Measurements from ENCODE around the gene CPA2. TPM values are rescaled to one million over a fixed set of nuclear protein-coding genes. Genes with fewer than 3 reads are reported as not detected.
"Not testable (repeated sequence)": the region's sequence is repeated elsewhere in the genome, so short reads cannot be mapped to it uniquely, and the experiment has no call there.

CPA2 gene
- total RNA-seq, 5 donors from 2014 or later (not counting 1 experiment from before 2014, with no cell fraction given), result 1.7 to 3.1 (median 2.2) TPM; not detected in 2

DNA sequence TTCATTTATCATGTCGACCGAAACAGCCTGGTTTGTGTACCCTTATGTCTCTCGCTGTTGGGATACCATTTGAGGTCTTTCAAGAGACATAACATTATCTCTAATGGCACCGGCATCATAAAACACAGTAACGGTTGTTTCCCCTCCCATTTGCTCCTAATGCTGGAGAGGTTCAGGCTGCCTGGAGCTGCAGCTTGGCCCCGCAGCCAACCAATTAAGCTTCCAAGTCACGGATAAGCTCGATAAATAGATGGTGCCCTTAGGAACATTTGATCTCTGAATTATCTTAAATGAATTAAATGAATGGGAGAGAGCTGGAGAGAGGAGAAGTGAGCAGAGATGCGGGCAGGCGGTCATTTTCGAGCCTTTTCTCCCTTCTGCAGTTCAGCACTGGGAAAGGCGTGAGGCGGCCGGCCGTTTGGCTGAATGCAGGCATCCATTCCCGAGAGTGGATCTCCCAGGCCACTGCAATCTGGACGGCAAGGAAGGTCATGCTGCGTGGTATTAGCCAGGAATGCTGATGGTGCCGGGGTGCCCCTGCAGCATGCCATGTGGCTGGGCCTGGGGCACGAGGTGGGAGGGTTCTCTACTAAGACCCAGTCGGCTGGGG lies 38.9 kb downstream of the CPA2 start:
- H3K27ac Mint-ChIP-seq, result no peak overlapping the region
- no peaks in the 10 kb centered on the region for H3K9me3 Mint-ChIP-seq
- no peak for ATAC-seq (replicated peaks in 1 of 4)
- Histone ChIP-seq H3K27me3 (replicated peaks in 1 of 2; ENCODE audit: control insufficient read depth in 2 of 2, extremely low read depth in 1 of 2, insufficient read depth in 2 of 2, low read length in 1 of 2) (peaks cover 0 to 15% of the 10 kb centered on the region in 2 experiments), H3K4me1 (ENCODE audit: control insufficient read depth in 1 of 2, extremely low read depth in 1 of 2, insufficient read depth in 2 of 2, low read length in 2 of 2) (no peaks in the 10 kb centered on the region), H3K9me3 (no peaks in the 10 kb centered on the region), H3K27ac (ENCODE audit: low read length) (no peak overlapping the region), H3K36me3 (ENCODE audit: control insufficient read depth in 2 of 2, extremely low read depth in 1 of 2, insufficient read depth in 1 of 2, low read length in 1 of 2) (no peaks in the 10 kb centered on the region), H3K4me3 (ENCODE audit: control insufficient read depth in 1 of 2, extremely low read depth in 1 of 2, low read length in 1 of 2) (no peak overlapping the region)
- 86% methylated on average over 15 of the region's 21 CpGs for WGBS (ENCODE audit: insufficient coverage)
- no peaks in the 10 kb centered on the region for H3K36me3 Mint-ChIP-seq
- CTCF ChIA-PET, result no interaction called here
- no peak overlapping the region for H3K4me3 Mint-ChIP-seq
- peaks cover 0 to 10% of the 10 kb centered on the region in 2 donors for H3K27me3 Mint-ChIP-seq
- POLR2A ChIA-PET, result no interaction called here
- peaks cover 0 to 4% (median 0%) of the 10 kb centered on the region in 3 donors for H3K4me1 Mint-ChIP-seq
- DNase-seq, result no peak

DNA sequence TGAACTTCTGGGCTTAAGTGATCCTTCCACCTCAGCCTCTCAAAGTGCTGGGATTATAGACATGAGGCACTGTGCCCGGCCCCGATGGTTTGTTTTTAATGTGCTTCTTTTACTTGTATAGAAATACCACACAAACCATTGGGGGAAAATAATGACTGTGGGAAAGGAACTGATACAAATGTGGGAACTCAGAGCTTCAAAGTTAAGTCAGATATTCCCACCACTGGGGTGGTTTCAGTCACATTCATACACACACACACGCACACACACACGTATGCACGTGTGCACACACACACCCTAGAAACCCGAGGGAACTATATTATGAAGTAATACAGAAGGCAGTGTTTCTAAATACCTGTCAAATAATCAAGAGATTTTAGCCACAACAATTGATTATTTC lies 43.3 kb downstream of the CPA2 start:
- Mint-ChIP-seq H3K27me3 (no peaks in the 10 kb centered on the region), H3K4me3 (no peak overlapping the region), H3K9me3 (no peaks in the 10 kb centered on the region), H3K36me3 (no peaks in the 10 kb centered on the region), H3K4me1 (no peaks in the 10 kb centered on the region), H3K27ac (no peak overlapping the region)
- no peaks in the 10 kb centered on the region for H3K9me3 ChIP-seq
- WGBS (ENCODE audit: insufficient coverage), result no CpG with 5 or more reads among the region's 6 CpGs
- H3K4me3 ChIP-seq (ENCODE audit: control insufficient read depth in 1 of 2, extremely low read depth in 1 of 2, low read length in 1 of 2), result no peak overlapping the region
- H3K4me1 ChIP-seq (ENCODE audit: control insufficient read depth in 1 of 2, extremely low read depth in 1 of 2, insufficient read depth in 2 of 2, low read length in 2 of 2), result no peaks in the 10 kb centered on the region
- ATAC-seq (replicated peaks in 1 of 4) (no peak), DNase-seq (no peak)
- H3K27me3 ChIP-seq (replicated peaks in 1 of 2; ENCODE audit: control insufficient read depth in 2 of 2, extremely low read depth in 1 of 2, insufficient read depth in 2 of 2, low read length in 1 of 2), result peaks cover 0 to 12% of the 10 kb centered on the region in 2 experiments
- POLR2A ChIA-PET, result no interaction called here
- no peak overlapping the region for H3K27ac ChIP-seq (ENCODE audit: low read length)
- CTCF ChIA-PET, result no interaction called here
- H3K36me3 ChIP-seq (ENCODE audit: control insufficient read depth in 2 of 2, extremely low read depth in 1 of 2, insufficient read depth in 1 of 2, low read length in 1 of 2), result no peaks in the 10 kb centered on the region

DNA sequence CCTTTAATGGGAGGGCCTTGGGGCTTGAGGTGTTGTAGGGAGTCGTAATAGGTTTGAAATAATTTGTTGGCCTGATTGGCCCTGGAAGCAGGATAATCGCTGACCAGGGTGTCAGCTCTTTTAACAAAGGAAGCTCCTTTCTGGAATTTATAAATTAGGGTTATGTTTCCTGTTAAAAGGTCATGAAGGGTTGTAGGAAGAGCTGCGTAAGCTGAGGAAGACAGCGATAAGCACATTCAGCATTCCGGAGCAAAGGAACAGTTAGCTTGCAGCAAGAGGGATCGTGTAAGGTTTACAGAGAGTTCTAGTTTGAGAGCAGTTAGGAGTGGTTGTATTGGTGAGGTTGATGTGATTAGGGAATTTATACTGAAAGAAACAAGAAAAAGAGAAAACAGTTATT lies 47.6 kb downstream of the CPA2 start:
- 95% methylated on average over 6 of the region's 6 CpGs for WGBS (ENCODE audit: insufficient coverage)
- CTCF ChIA-PET, result no interaction called here

DNA sequence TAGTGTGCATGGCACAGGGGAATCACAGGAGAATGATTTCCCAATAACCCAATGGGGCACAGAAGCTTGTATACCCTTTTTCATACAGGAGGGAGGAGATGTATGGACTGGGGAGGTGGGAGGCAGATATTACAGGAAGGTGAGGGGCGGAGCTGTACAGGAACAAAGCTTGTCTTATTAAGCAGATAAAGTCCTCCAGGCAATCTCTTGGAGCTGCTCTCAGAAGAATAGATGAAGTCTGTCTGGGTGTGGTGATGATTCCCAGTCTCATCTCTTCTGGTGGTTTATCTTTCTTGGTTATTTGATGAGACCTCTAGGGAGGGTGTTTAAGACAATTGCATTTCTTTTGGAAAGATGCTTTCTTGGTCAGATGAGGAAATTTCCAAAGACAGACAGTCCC lies 52.9 kb downstream of the CPA2 start:
- Mint-ChIP-seq H3K4me1 (no peaks in the 10 kb centered on the region), H3K27ac (no peak overlapping the region), H3K36me3 (no peaks in the 10 kb centered on the region), H3K27me3 (no peaks in the 10 kb centered on the region), H3K9me3 (no peaks in the 10 kb centered on the region), H3K4me3 (no peak overlapping the region)
- Histone ChIP-seq H3K36me3 (ENCODE audit: control insufficient read depth in 2 of 2, extremely low read depth in 1 of 2, insufficient read depth in 1 of 2, low read length in 1 of 2) (no peaks in the 10 kb centered on the region), H3K27me3 (replicated peaks in 1 of 2; ENCODE audit: control insufficient read depth in 2 of 2, extremely low read depth in 1 of 2, insufficient read depth in 2 of 2, low read length in 1 of 2) (no peaks in the 10 kb centered on the region), H3K4me1 (ENCODE audit: control insufficient read depth in 1 of 2, extremely low read depth in 1 of 2, insufficient read depth in 2 of 2, low read length in 2 of 2) (no peaks in the 10 kb centered on the region), H3K4me3 (ENCODE audit: control insufficient read depth in 1 of 2, extremely low read depth in 1 of 2, low read length in 1 of 2) (no peak overlapping the region), H3K27ac (ENCODE audit: low read length) (no peak overlapping the region), H3K9me3 (no peaks in the 10 kb centered on the region)
- WGBS (ENCODE audit: insufficient coverage), result 100% methylated on average over 1 of the region's 1 CpG
- DNase-seq (no peak), ATAC-seq (replicated peaks in 1 of 4) (no peak)
- CTCF ChIA-PET, result no interaction called here
- POLR2A ChIA-PET, result no interaction called here

More for the DNA sequence above, 47.6 kb downstream of the CPA2 start:
- no peak for ATAC-seq (replicated peaks in 1 of 4)
- H3K9me3 Mint-ChIP-seq, result no peaks in the 10 kb centered on the region
- Histone ChIP-seq H3K4me1 (ENCODE audit: control insufficient read depth in 1 of 2, extremely low read depth in 1 of 2, insufficient read depth in 2 of 2, low read length in 2 of 2) (no peaks in the 10 kb centered on the region), H3K9me3 (no peaks in the 10 kb centered on the region), H3K27me3 (replicated peaks in 1 of 2; ENCODE audit: control insufficient read depth in 2 of 2, extremely low read depth in 1 of 2, insufficient read depth in 2 of 2, low read length in 1 of 2) (peaks cover 0 to 6% of the 10 kb centered on the region in 2 experiments), H3K36me3 (ENCODE audit: control insufficient read depth in 2 of 2, extremely low read depth in 1 of 2, insufficient read depth in 1 of 2, low read length in 1 of 2) (no peaks in the 10 kb centered on the region), H3K27ac (ENCODE audit: low read length) (no peak overlapping the region), H3K4me3 (ENCODE audit: control insufficient read depth in 1 of 2, extremely low read depth in 1 of 2, low read length in 1 of 2) (no peak overlapping the region)
- no peaks in the 10 kb centered on the region for H3K36me3 Mint-ChIP-seq
- DNase-seq, result no peak
- H3K27me3 Mint-ChIP-seq, result no peaks in the 10 kb centered on the region
- H3K4me3 Mint-ChIP-seq, result no peak overlapping the region
- H3K4me1 Mint-ChIP-seq, result no peaks in the 10 kb centered on the region
- POLR2A ChIA-PET, result interaction anchor here in 1 of 2 donors (0.6 kb wide), 1 partner anchor 30 kb away, joined by 4 read pairs; the partner anchor contains the start of gene CPA5
- no peak overlapping the region for H3K27ac Mint-ChIP-seq

GRCh38 chr7:130321542-130322229 lies 55.0 kb downstream of the CPA2 start:
- H3K9me3 ChIP-seq; H3K27me3 Mint-ChIP-seq; H3K36me3 Mint-ChIP-seq; ATAC-seq (replicated peaks in 1 of 4); H3K4me1 ChIP-seq (ENCODE audit: control insufficient read depth in 1 of 2, extremely low read depth in 1 of 2, insufficient read depth in 2 of 2, low read length in 2 of 2); H3K4me3 ChIP-seq (ENCODE audit: control insufficient read depth in 1 of 2, extremely low read depth in 1 of 2, low read length in 1 of 2); CTCF ChIA-PET; DNase-seq; H3K27me3 ChIP-seq (replicated peaks in 1 of 2; ENCODE audit: control insufficient read depth in 2 of 2, extremely low read depth in 1 of 2, insufficient read depth in 2 of 2, low read length in 1 of 2); H3K4me1 Mint-ChIP-seq; H3K36me3 ChIP-seq (ENCODE audit: control insufficient read depth in 2 of 2, extremely low read depth in 1 of 2, insufficient read depth in 1 of 2, low read length in 1 of 2); H3K27ac Mint-ChIP-seq; H3K27ac ChIP-seq (ENCODE audit: low read length); H3K9me3 Mint-ChIP-seq; H3K4me3 Mint-ChIP-seq: not testable (repeated sequence)
- POLR2A ChIA-PET, result interaction anchor here in 1 of 2 donors (0.6 kb wide), 2 partner anchors 19 to 1296 kb away, joined by 3 to 11 read pairs; no protein-coding TSS in a partner anchor
- no CpG with 5 or more reads among the region's 3 CpGs for WGBS (ENCODE audit: insufficient coverage)

GRCh38 chr7:130322615-130323014 lies 56.0 kb downstream of the CPA2 start:
- Histone ChIP-seq H3K9me3 (no peaks in the 10 kb centered on the region), H3K4me3 (ENCODE audit: control insufficient read depth in 1 of 2, extremely low read depth in 1 of 2, low read length in 1 of 2) (no peak overlapping the region), H3K36me3 (ENCODE audit: control insufficient read depth in 2 of 2, extremely low read depth in 1 of 2, insufficient read depth in 1 of 2, low read length in 1 of 2) (no peaks in the 10 kb centered on the region), H3K27ac (ENCODE audit: low read length) (no peak overlapping the region), H3K4me1 (ENCODE audit: control insufficient read depth in 1 of 2, extremely low read depth in 1 of 2, insufficient read depth in 2 of 2, low read length in 2 of 2) (no peaks in the 10 kb centered on the region), H3K27me3 (replicated peaks in 1 of 2; ENCODE audit: control insufficient read depth in 2 of 2, extremely low read depth in 1 of 2, insufficient read depth in 2 of 2, low read length in 1 of 2) (no peaks in the 10 kb centered on the region)
- no peaks in the 10 kb centered on the region for H3K36me3 Mint-ChIP-seq
- WGBS (ENCODE audit: insufficient coverage), result 92% methylated on average over 6 of the region's 7 CpGs
- POLR2A ChIA-PET, result no interaction called here
- ATAC-seq (replicated peaks in 1 of 4) (no peak), DNase-seq (no peak)
- no peaks in the 10 kb centered on the region for H3K4me1 Mint-ChIP-seq
- H3K4me3 Mint-ChIP-seq, result no peak overlapping the region
- no peak overlapping the region for H3K27ac Mint-ChIP-seq
- CTCF ChIA-PET, result no interaction called here
- H3K9me3 Mint-ChIP-seq, result no peaks in the 10 kb centered on the region
- no peaks in the 10 kb centered on the region for H3K27me3 Mint-ChIP-seq

All from T-cell (primary cell).